Endothelial cell (in vitro differentiated cells): ENCODE measurements around the gene CEP57. TPM values are rescaled to one million over a fixed set of nuclear protein-coding genes. Genes with fewer than 3 reads are reported as not detected.
"Not testable (repeated sequence)": the region's sequence is repeated elsewhere in the genome, so short reads cannot be mapped to it uniquely, and the experiment has no call there.

Experiments
- DNase-seq: peaks from one replicate; pipeline ENCODE4 v3.0.0; 2021; ENCODE audit warnings: low spot score
- H3K27ac Mint-ChIP-seq: one replicate; pipeline ENCODE4 v1.8.0; 2021; ENCODE audit warnings: mixed read lengths, inconsistent platforms; ENCODE audit not compliant: unreplicated experiment
- H3K27me3 Mint-ChIP-seq: one replicate; pipeline ENCODE4 v1.8.0; 2021; ENCODE audit warnings: mild to moderate bottlenecking, moderate library complexity, mixed read lengths, inconsistent platforms; ENCODE audit not compliant: unreplicated experiment
- H3K36me3 Mint-ChIP-seq: one replicate; pipeline ENCODE4 v1.8.0; 2021; ENCODE audit warnings: mild to moderate bottlenecking, low read depth, mixed read lengths, inconsistent platforms; ENCODE audit not compliant: unreplicated experiment
- H3K4me1 Mint-ChIP-seq: one replicate; pipeline ENCODE4 v1.8.0; 2021; ENCODE audit warnings: mild to moderate bottlenecking, mixed read lengths, inconsistent platforms; ENCODE audit not compliant: unreplicated experiment
- H3K4me3 Mint-ChIP-seq: one replicate; pipeline ENCODE4 v1.8.0; 2021; ENCODE audit warnings: mild to moderate bottlenecking, mixed read lengths, inconsistent platforms; ENCODE audit not compliant: unreplicated experiment
- H3K9me3 Mint-ChIP-seq: one replicate; pipeline ENCODE4 v1.8.0; 2021; ENCODE audit warnings: mixed read lengths, inconsistent platforms; ENCODE audit not compliant: unreplicated experiment
- total RNA-seq: library from RNA; stranded (reverse); fragmentation: NEBNext Ultra II Directional; extraction: Animal tissue kit (Norgen Biotek cat#: 25700); gene quantifications from one replicate; pipeline ENCODE4 v1.2.1, GENCODE V29; 2021; ENCODE audit not compliant: unreplicated experiment
- TF ChIP-seq, protein P1 (sequence below): fragments of 200-600 bp; sonication (generic); IDR thresholded peaks from one replicate; pipeline ENCODE4 v1.5.0; 2021; ENCODE audit warnings: antibody characterized with exemption; ENCODE audit not compliant: unreplicated experiment

CEP57 gene
- total RNA-seq, 1 donor from 2014 or later = 51.4 TPM

- H3K4me1 Mint-ChIP-seq = no peaks in the 10 kb centered on the region
- no peak for DNase-seq
- H3K36me3 Mint-ChIP-seq = peaks cover 24% of the 10 kb centered on the region
- H3K4me3 Mint-ChIP-seq = no peak overlapping the region
- H3K9me3 Mint-ChIP-seq = no peaks in the 10 kb centered on the region
- TF ChIP-seq, protein P1, sequence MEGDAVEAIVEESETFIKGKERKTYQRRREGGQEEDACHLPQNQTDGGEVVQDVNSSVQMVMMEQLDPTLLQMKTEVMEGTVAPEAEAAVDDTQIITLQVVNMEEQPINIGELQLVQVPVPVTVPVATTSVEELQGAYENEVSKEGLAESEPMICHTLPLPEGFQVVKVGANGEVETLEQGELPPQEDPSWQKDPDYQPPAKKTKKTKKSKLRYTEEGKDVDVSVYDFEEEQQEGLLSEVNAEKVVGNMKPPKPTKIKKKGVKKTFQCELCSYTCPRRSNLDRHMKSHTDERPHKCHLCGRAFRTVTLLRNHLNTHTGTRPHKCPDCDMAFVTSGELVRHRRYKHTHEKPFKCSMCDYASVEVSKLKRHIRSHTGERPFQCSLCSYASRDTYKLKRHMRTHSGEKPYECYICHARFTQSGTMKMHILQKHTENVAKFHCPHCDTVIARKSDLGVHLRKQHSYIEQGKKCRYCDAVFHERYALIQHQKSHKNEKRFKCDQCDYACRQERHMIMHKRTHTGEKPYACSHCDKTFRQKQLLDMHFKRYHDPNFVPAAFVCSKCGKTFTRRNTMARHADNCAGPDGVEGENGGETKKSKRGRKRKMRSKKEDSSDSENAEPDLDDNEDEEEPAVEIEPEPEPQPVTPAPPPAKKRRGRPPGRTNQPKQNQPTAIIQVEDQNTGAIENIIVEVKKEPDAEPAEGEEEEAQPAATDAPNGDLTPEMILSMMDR = no peak
- no peaks in the 10 kb centered on the region for H3K27me3 Mint-ChIP-seq
- no peak overlapping the region for H3K27ac Mint-ChIP-seq
These were observed 12.5 kb downstream of the CEP57 start for GRCh38 chr11:95802806-95803205.

DNA sequence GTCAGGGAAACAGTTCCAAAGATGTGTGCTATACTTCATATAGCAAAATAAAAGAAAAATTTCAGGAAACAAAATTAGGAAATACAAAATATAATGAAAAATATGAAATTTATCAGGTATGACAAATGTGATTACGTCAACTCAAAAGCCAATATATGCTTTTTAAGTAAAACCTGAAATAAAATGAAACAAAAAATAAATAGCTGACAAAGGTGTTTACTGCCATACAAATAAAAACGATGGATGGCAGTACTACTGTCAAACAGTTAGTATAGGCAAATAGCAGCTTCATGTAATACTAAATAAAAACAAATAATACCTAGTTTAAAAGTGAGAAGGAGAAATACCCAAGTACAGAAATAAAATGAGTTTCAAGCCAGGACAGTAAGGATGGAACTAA, 13.7 kb downstream of the CEP57 start:
- no peaks in the 10 kb centered on the region for H3K4me1 Mint-ChIP-seq
- TF ChIP-seq, protein P1 = no peak
- peaks cover 29% of the 10 kb centered on the region for H3K36me3 Mint-ChIP-seq
- H3K4me3 Mint-ChIP-seq = no peak overlapping the region
- no peak for DNase-seq
- no peaks in the 10 kb centered on the region for H3K27me3 Mint-ChIP-seq
- H3K9me3 Mint-ChIP-seq = no peaks in the 10 kb centered on the region
- no peak overlapping the region for H3K27ac Mint-ChIP-seq

DNA sequence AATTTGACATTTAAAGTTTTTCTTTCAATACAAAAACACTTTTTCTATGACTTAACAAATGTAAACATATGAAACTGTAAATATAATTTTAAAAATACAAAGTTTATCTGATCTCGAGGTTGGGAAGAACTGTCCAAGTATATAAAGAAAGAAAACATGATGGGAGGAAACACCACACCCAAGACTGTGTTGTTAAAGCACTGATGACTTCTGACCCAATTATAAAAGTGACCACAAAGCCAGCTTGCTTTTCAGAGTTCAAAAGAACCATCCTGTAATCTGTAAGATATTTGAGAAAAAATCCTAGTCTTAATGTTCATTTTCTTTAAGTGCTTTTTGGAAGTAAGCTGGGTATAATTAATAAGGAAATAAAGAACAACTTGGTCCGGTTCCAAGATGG, 15.6 kb downstream of the CEP57 start:
- TF ChIP-seq, protein P1 = no peak
- Mint-ChIP-seq H3K27ac (no peak overlapping the region), H3K4me3 (no peak overlapping the region), H3K4me1 (no peaks in the 10 kb centered on the region), H3K9me3 (no peaks in the 10 kb centered on the region), H3K36me3 (peaks cover 29% of the 10 kb centered on the region), H3K27me3 (no peaks in the 10 kb centered on the region)
- no peak for DNase-seq

- not testable (repeated sequence) for DNase-seq, H3K4me3 Mint-ChIP-seq, H3K27ac Mint-ChIP-seq, H3K27me3 Mint-ChIP-seq, H3K9me3 Mint-ChIP-seq, H3K4me1 Mint-ChIP-seq
- H3K36me3 Mint-ChIP-seq = peaks cover 28% of the 10 kb centered on the region
These were observed 16.2 kb downstream of the CEP57 start for GRCh38 chr11:95806464-95806863.

GRCh38 chr11:95811052-95811451, 20.8 kb downstream of the CEP57 start:
- not testable (repeated sequence) for H3K4me1 Mint-ChIP-seq

DNA sequence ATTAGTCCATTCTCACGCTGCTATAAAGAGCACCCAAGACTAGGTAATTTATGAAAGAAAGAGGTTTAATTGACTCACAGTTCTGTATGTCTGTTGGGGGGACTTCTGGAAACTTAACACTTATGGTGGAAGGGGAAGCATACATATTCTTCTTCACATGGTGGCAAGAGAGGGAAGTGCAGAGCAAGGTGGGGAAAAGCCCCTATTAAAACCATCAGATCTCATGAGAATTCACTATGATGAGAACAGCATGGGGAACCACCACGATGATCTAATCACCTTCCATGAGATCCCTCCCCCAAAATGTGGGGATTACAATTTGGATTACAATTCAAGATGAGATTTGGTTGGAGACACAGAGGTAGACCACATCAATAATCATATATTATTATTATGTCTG, 25.7 kb downstream of the CEP57 start:
- Mint-ChIP-seq H3K4me3 (no peak overlapping the region), H3K27ac (no peak overlapping the region), H3K27me3 (no peaks in the 10 kb centered on the region), H3K4me1 (no peaks in the 10 kb centered on the region), H3K36me3 (peaks cover 6% of the 10 kb centered on the region), H3K9me3 (no peaks in the 10 kb centered on the region)
- DNase-seq = no peak
- TF ChIP-seq, protein P1 = no peak

More at GRCh38 chr11:95811052-95811451, 20.8 kb downstream of the CEP57 start:
- H3K4me3 Mint-ChIP-seq, H3K27ac Mint-ChIP-seq, H3K27me3 Mint-ChIP-seq, H3K9me3 Mint-ChIP-seq, DNase-seq: not testable (repeated sequence)
- peaks cover 19% of the 10 kb centered on the region for H3K36me3 Mint-ChIP-seq
